Neural crest cell (in vitro differentiated cells): ENCODE data around the gene IGF2BP3. TPM values are rescaled to one million over a fixed set of nuclear protein-coding genes. Genes with fewer than 3 reads are reported as not detected.

Source experiments
- DNase-seq: peaks from one replicate; pipeline ENCODE4 v3.0.0; 2021; ENCODE audit warnings: low read depth, mixed read lengths, low spot score
- H3K27ac Mint-ChIP-seq: one replicate; pipeline ENCODE4 v1.8.0; 2021; ENCODE audit warnings: mild to moderate bottlenecking, mixed read lengths; ENCODE audit not compliant: unreplicated experiment
- H3K27me3 Mint-ChIP-seq: 2 replicates; pipeline ENCODE4 v1.8.0; 2021; ENCODE audit warnings: low read depth, mild to moderate bottlenecking, mixed read lengths
- H3K36me3 Mint-ChIP-seq: 2 replicates; pipeline ENCODE4 v1.8.0; 2021; ENCODE audit warnings: low read depth, mild to moderate bottlenecking, mixed read lengths
- H3K4me1 Mint-ChIP-seq: 2 replicates; pipeline ENCODE4 v1.8.0; 2021; ENCODE audit warnings: mixed read lengths
- H3K4me3 Mint-ChIP-seq: one replicate; pipeline ENCODE4 v1.8.0; 2021; ENCODE audit warnings: mild to moderate bottlenecking, mixed read lengths
- H3K9me3 Mint-ChIP-seq: 2 replicates; pipeline ENCODE4 v1.8.0; 2021; ENCODE audit warnings: mixed read lengths
- total RNA-seq: library from RNA; stranded (reverse); gene quantifications from 2 replicates; pipeline ENCODE4 v1.2.1, GENCODE V29; 2021
- TF ChIP-seq, protein P1 (sequence below): fragments of 200-600 bp; sonication (generic); conservative IDR thresholded peaks from 2 replicates; pipeline ENCODE4 v1.5.0; 2021; ENCODE audit warnings: antibody characterized with exemption, mild to moderate bottlenecking

IGF2BP3 gene
- total RNA-seq, 1 donor from 2014 or later = 117 TPM

DNA sequence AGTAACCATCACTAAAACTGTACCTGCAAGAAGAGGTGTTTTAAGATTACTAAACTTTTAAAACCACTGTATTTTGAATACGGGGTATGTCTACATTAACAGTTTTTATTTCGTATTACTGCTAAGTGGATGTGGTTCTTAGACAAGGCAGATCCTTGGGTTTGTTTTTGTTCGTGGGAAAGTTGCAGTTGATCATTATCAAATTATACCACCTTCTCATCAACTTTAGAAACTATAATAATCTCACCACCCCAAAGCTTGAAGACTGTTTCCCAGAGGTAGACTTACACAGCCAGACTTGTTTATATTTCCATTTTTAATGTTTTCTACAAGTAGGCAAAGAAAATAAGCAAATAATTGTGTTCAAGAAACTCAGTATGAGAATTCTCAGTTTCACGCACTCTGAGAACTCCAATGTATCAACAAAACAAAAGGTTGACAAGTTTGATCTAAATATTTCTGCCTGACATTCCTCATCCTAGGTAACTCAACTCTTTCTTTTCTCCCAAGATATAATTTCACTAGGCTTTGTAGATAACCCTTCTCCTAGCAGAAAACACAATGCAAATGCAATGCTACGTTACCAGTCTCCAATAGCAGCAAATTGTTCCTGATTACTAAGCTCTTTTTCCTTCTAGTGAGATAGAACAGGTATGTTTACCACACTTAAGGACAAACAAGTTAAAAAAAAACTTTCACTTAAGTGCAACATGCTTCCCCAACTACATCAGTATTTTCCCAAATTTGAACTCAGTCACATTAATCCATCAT, 36.0 kb downstream of the IGF2BP3 start:
- TF ChIP-seq, protein P1, sequence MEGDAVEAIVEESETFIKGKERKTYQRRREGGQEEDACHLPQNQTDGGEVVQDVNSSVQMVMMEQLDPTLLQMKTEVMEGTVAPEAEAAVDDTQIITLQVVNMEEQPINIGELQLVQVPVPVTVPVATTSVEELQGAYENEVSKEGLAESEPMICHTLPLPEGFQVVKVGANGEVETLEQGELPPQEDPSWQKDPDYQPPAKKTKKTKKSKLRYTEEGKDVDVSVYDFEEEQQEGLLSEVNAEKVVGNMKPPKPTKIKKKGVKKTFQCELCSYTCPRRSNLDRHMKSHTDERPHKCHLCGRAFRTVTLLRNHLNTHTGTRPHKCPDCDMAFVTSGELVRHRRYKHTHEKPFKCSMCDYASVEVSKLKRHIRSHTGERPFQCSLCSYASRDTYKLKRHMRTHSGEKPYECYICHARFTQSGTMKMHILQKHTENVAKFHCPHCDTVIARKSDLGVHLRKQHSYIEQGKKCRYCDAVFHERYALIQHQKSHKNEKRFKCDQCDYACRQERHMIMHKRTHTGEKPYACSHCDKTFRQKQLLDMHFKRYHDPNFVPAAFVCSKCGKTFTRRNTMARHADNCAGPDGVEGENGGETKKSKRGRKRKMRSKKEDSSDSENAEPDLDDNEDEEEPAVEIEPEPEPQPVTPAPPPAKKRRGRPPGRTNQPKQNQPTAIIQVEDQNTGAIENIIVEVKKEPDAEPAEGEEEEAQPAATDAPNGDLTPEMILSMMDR = no peak
- Mint-ChIP-seq H3K4me1 (peaks cover 45% of the 10 kb centered on the region), H3K27me3 (no peaks in the 10 kb centered on the region), H3K36me3 (peaks cover 2% of the 10 kb centered on the region), H3K27ac (no peak overlapping the region), H3K9me3 (no peaks in the 10 kb centered on the region), H3K4me3 (no peak overlapping the region)
- no peak for DNase-seq

DNA sequence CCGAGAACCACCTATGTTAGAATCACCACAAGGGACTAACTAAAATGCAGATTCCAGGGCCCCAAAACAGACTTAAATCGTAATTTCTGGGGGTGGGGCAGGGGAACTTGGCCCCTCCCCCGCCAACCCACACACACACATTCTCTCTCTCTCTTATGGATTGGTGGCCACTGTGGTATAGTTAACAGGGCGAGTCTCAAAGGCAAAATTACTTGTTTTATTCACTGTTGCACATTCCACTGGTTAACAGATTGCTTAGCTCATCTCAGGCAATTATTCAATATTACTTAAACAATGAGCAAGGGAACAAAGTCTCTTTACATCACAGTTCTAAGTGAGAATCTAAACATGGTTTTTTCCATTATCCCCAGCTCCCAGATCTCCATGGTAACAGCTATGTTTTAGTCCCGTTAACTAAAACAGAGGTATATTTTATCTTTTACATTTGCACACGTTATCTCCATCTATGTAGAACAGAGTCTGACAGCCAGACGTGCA, 38.5 kb downstream of the IGF2BP3 start:
- no peak for DNase-seq
- H3K36me3 Mint-ChIP-seq = no peaks in the 10 kb centered on the region
- H3K9me3 Mint-ChIP-seq = no peaks in the 10 kb centered on the region
- H3K27ac Mint-ChIP-seq = no peak overlapping the region
- no peaks in the 10 kb centered on the region for H3K27me3 Mint-ChIP-seq
- H3K4me3 Mint-ChIP-seq = no peak overlapping the region
- TF ChIP-seq, protein P1 = no peak
- H3K4me1 Mint-ChIP-seq = peaks cover 41% of the 10 kb centered on the region

DNA sequence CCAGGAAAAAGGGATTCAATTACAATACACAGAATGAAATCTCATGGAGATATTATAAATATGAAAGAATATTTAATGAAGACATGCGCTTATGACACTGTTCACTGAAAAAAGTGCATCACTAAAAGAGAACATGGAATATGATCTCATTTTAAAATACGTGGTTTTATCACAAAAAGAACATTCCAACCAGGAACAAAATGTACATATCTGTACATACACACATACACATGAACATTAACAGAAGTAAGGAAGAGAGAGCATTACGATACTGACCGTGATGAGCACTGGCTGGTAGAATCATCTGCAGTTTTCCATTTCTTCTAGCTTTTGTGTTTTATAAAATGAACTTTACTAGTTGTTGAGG, 39.4 kb downstream of the IGF2BP3 start:
- no peaks in the 10 kb centered on the region for H3K36me3 Mint-ChIP-seq
- no peaks in the 10 kb centered on the region for H3K9me3 Mint-ChIP-seq
- no peak overlapping the region for H3K4me3 Mint-ChIP-seq
- H3K27me3 Mint-ChIP-seq = no peaks in the 10 kb centered on the region
- no peak for DNase-seq
- peaks cover 41% of the 10 kb centered on the region for H3K4me1 Mint-ChIP-seq
- TF ChIP-seq, protein P1 = no peak
- H3K27ac Mint-ChIP-seq = no peak overlapping the region

DNA sequence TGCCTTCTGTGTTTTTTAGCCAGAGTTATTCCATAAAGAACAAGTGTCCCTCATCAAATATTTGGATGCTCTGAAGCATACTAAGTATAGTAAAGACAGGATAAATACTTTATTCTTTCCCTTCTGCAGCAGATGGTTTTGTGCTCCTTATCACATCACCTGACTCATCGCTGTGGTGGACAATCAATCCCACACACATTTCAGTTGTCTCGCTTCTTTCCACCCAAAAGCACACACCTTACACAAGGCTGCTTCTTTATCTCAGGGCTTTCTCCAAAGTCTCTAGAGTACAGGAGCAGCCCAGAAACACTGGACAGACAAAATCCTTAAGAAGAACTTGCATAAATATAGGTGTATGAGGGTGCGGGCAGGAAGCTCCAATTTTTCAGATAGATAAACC, 43.4 kb downstream of the IGF2BP3 start:
- Mint-ChIP-seq H3K9me3 (no peaks in the 10 kb centered on the region), H3K36me3 (no peaks in the 10 kb centered on the region), H3K4me1 (peaks cover 15% of the 10 kb centered on the region), H3K4me3 (no peak overlapping the region), H3K27ac (no peak overlapping the region), H3K27me3 (no peaks in the 10 kb centered on the region)
- no peak for DNase-seq
- TF ChIP-seq, protein P1 = no peak

DNA sequence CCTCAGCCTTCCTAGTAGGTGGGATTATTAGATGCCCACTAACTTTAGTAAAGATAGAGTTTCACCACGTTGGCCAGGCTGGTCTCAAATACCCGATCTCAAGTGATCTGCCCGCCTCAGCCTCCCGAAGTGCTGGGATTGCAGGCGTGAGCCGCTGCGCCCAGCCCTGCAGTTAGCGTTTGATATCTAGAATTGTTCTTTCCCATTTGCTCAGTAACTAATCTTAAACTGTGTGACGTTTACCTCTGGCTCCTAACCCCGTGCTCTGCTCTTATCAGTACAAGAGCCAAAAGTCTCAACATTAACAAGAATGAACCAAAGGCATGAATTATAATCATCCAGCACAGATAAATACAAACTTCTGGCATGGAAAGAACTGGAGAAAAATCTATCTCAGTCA, 47.4 kb downstream of the IGF2BP3 start:
- peaks cover 17% of the 10 kb centered on the region for H3K4me1 Mint-ChIP-seq
- H3K9me3 Mint-ChIP-seq = no peaks in the 10 kb centered on the region

More for the DNA sequence above, 47.4 kb downstream of the IGF2BP3 start:
- no peaks in the 10 kb centered on the region for H3K27me3 Mint-ChIP-seq
- TF ChIP-seq, protein P1 = no peak
- H3K27ac Mint-ChIP-seq = peak overlapping the region; percentile 58
- no peak overlapping the region for H3K4me3 Mint-ChIP-seq
- no peak for DNase-seq
- no peaks in the 10 kb centered on the region for H3K36me3 Mint-ChIP-seq
